Measurements from ENCODE around the gene CHSY1. TPM values are rescaled to one million over a fixed set of nuclear protein-coding genes. Genes with fewer than 3 reads are reported as not detected.

CHSY1 gene
- polyA plus RNA-seq, 1 donor from 2014 or later, result 16.1 TPM

- H2AFZ ChIP-seq (ENCODE audit: low read depth, low read length), result no peak overlapping the region
- no peak overlapping the region for H3K4me2 ChIP-seq (ENCODE audit: low read length)
- H3K9me2 ChIP-seq (ENCODE audit: insufficient read depth, low read length), result no peaks in the 10 kb centered on the region
- no peaks in the 10 kb centered on the region for H3K36me3 ChIP-seq (ENCODE audit: insufficient read depth, low read length)
- H3K79me2 ChIP-seq (replicated peaks; ENCODE audit: insufficient read depth, low read length), result peaks cover 9% of the 10 kb centered on the region
- TF ChIP-seq SMC3 (conservative IDR thresholded peaks at IDR 0.05; ENCODE audit: poor library complexity) (no peak), EP300 (conservative IDR thresholded peaks at IDR 0.05; ENCODE audit: poor library complexity, severe bottlenecking) (no peak), TAF1 (IDR thresholded peaks at IDR 0.05; ENCODE audit: low read depth) (no peak), RAD21 (conservative IDR thresholded peaks at IDR 0.05) (no peak), MXI1 (conservative IDR thresholded peaks at IDR 0.05; ENCODE audit: poor library complexity, severe bottlenecking) (no peak), POLR2AphosphoS5 (IDR thresholded peaks at IDR 0.05) (no peak), EZH2 (IDR thresholded peaks at IDR 0.05; ENCODE audit: borderline replicate concordance, insufficient read depth, low read length, poor library complexity, severe bottlenecking) (no peak)
- TF ChIP-seq, protein P1, sequence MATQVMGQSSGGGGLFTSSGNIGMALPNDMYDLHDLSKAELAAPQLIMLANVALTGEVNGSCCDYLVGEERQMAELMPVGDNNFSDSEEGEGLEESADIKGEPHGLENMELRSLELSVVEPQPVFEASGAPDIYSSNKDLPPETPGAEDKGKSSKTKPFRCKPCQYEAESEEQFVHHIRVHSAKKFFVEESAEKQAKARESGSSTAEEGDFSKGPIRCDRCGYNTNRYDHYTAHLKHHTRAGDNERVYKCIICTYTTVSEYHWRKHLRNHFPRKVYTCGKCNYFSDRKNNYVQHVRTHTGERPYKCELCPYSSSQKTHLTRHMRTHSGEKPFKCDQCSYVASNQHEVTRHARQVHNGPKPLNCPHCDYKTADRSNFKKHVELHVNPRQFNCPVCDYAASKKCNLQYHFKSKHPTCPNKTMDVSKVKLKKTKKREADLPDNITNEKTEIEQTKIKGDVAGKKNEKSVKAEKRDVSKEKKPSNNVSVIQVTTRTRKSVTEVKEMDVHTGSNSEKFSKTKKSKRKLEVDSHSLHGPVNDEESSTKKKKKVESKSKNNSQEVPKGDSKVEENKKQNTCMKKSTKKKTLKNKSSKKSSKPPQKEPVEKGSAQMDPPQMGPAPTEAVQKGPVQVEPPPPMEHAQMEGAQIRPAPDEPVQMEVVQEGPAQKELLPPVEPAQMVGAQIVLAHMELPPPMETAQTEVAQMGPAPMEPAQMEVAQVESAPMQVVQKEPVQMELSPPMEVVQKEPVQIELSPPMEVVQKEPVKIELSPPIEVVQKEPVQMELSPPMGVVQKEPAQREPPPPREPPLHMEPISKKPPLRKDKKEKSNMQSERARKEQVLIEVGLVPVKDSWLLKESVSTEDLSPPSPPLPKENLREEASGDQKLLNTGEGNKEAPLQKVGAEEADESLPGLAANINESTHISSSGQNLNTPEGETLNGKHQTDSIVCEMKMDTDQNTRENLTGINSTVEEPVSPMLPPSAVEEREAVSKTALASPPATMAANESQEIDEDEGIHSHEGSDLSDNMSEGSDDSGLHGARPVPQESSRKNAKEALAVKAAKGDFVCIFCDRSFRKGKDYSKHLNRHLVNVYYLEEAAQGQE (IDR thresholded peaks at IDR 0.05; ENCODE audit: borderline replicate concordance), result no peak
- TF ChIP-seq, protein P2, sequence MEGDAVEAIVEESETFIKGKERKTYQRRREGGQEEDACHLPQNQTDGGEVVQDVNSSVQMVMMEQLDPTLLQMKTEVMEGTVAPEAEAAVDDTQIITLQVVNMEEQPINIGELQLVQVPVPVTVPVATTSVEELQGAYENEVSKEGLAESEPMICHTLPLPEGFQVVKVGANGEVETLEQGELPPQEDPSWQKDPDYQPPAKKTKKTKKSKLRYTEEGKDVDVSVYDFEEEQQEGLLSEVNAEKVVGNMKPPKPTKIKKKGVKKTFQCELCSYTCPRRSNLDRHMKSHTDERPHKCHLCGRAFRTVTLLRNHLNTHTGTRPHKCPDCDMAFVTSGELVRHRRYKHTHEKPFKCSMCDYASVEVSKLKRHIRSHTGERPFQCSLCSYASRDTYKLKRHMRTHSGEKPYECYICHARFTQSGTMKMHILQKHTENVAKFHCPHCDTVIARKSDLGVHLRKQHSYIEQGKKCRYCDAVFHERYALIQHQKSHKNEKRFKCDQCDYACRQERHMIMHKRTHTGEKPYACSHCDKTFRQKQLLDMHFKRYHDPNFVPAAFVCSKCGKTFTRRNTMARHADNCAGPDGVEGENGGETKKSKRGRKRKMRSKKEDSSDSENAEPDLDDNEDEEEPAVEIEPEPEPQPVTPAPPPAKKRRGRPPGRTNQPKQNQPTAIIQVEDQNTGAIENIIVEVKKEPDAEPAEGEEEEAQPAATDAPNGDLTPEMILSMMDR (IDR thresholded peaks at IDR 0.05; ENCODE audit: poor library complexity, severe bottlenecking), result no peak
- H3K9ac ChIP-seq (ENCODE audit: low read length), result no peak overlapping the region
- H3K27ac ChIP-seq (ENCODE audit: low read length), result no peak overlapping the region
- H3K27me3 ChIP-seq (ENCODE audit: insufficient read depth, low read depth, low read length), result no peaks in the 10 kb centered on the region
- no peaks in the 10 kb centered on the region for H3K9me3 ChIP-seq (ENCODE audit: low read length)
- no peak overlapping the region for H3K4me3 ChIP-seq (ENCODE audit: low read length)
- peaks cover 3% of the 10 kb centered on the region for H3F3A ChIP-seq (ENCODE audit: insufficient read depth, low read length, poor library complexity, severe bottlenecking)
- H4K20me1 ChIP-seq (ENCODE audit: insufficient read depth), result no peaks in the 10 kb centered on the region
Measured at GRCh38 chr15:101187820-101188636, 63.8 kb downstream of the CHSY1 start.

- Histone ChIP-seq H3K4me3 (ENCODE audit: low read length) (no peak overlapping the region), H3K36me3 (ENCODE audit: insufficient read depth, low read length) (no peaks in the 10 kb centered on the region), H3K27ac (ENCODE audit: low read length) (no peak overlapping the region), H3F3A (ENCODE audit: insufficient read depth, low read length, poor library complexity, severe bottlenecking) (peaks cover 3% of the 10 kb centered on the region), H3K9ac (ENCODE audit: low read length) (no peak overlapping the region), H4K20me1 (ENCODE audit: insufficient read depth) (no peaks in the 10 kb centered on the region), H3K9me3 (ENCODE audit: low read length) (no peaks in the 10 kb centered on the region), H3K27me3 (ENCODE audit: insufficient read depth, low read depth, low read length) (no peaks in the 10 kb centered on the region), H3K79me2 (replicated peaks; ENCODE audit: insufficient read depth, low read length) (peaks cover 14% of the 10 kb centered on the region), H3K4me2 (ENCODE audit: low read length) (no peak overlapping the region), H3K9me2 (ENCODE audit: insufficient read depth, low read length) (no peaks in the 10 kb centered on the region), H2AFZ (ENCODE audit: low read depth, low read length) (no peak overlapping the region)
- TF ChIP-seq EZH2 (IDR thresholded peaks at IDR 0.05; ENCODE audit: borderline replicate concordance, insufficient read depth, low read length, poor library complexity, severe bottlenecking) (no peak), SMC3 (conservative IDR thresholded peaks at IDR 0.05; ENCODE audit: poor library complexity) (no peak), EP300 (conservative IDR thresholded peaks at IDR 0.05; ENCODE audit: poor library complexity, severe bottlenecking) (no peak), TAF1 (IDR thresholded peaks at IDR 0.05; ENCODE audit: low read depth) (no peak), MXI1 (conservative IDR thresholded peaks at IDR 0.05; ENCODE audit: poor library complexity, severe bottlenecking) (no peak), RAD21 (conservative IDR thresholded peaks at IDR 0.05) (no peak), POLR2AphosphoS5 (IDR thresholded peaks at IDR 0.05) (no peak)
- TF ChIP-seq, protein P1 (IDR thresholded peaks at IDR 0.05; ENCODE audit: borderline replicate concordance), result no peak
- TF ChIP-seq, protein P2 (IDR thresholded peaks at IDR 0.05; ENCODE audit: poor library complexity, severe bottlenecking), result no peak
Measured at GRCh38 chr15:101185770-101186169, 66.1 kb downstream of the CHSY1 start.

Data from neural cell (in vitro differentiated cells).